RWPE1 (cell line): Measurements from ENCODE around the gene FGF3.

Experiments used
- CTCF ChIA-PET: fragments of 350-600 bp; sonication (Branson Sonifier 250); formaldehyde crosslinking; extraction: SDS; loops from one replicate; lab custom pipeline; 2021; lab: Yijun Ruan, JAX
- POLR2A ChIA-PET: fragments of 400-600 bp; formaldehyde crosslinking; extraction: SDS; loops from one replicate; lab custom pipeline; 2020; ENCODE audit warnings: antibody characterized with exemption; ENCODE audit not compliant: low non-redundant PET; lab: Yijun Ruan, JAX
- DNase-seq: peaks from one replicate; pipeline ENCODE4 v3.0.0; 2012; ENCODE audit warnings: low spot score
- H3K27ac ChIP-seq: fragments of 450-650 bp; 2 replicates; pipeline ENCODE4 v1.5.1; 2017
- CTCF ChIP-seq: fragments of 450-650 bp; conservative IDR thresholded peaks from 2 replicates; pipeline ENCODE4 v1.5.1; 2017; ENCODE audit warnings: low read depth, mild to moderate bottlenecking

The FGF3 gene

DNA sequence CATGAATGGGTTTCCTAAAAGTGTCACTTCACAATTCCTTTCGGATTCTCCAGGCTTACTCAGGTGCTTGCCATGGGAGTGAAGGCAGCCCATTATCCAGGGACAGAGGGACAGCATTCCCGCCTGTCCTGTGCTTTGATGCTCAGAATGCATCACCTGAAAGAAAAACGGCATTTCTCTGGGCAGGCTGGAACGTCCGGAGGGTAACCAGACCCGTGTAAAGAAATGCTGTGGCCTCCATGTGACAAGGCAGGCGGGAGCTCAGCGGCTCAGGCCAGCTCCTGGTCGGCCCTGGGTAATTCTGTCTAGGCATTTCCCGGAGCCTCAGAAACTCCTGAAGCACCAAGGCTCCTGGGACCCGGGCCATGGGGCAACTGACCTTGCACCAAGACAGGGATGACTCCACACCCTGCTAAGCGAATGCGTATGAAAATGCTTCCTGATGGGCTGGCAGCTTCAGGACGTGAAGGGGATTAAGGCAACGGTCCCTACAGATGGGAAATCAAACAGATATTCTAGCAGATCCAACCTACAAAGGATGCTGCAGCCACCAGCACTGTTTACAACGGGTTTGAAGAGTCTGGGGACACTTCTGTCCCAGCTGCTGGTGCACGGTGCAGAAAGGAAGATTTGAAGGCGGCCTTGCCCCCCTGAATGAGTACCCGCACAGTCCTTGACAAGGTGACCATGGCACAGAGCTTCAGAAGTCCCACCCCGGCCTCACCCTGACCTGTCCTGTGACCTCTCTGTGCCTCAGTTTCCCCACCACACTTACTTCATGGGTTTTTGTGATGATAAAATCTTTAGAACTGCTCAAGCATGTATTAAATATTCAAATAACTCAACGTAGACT lies 13.6 kb upstream of the FGF3 start:
- no peak overlapping the region for H3K27ac ChIP-seq
- no peak for TF ChIP-seq CTCF
- ChIA-PET CTCF (interaction anchor here (0.6 kb wide), 1 partner anchor 126 kb away, joined by 4 read pairs; no protein-coding TSS in a partner anchor), POLR2A (no interaction called here)
- DNase-seq: no peak

GRCh38 chr11:69831985-69832384 lies 12.8 kb upstream of the FGF3 start:
- no peak overlapping the region for H3K27ac ChIP-seq
- no peak for DNase-seq
- ChIA-PET CTCF (interaction anchor here (0.6 kb wide), 2 partner anchors 20 to 126 kb away, joined by 4 to 6 read pairs; no protein-coding TSS in a partner anchor), POLR2A (no interaction called here)
- no peak for TF ChIP-seq CTCF

DNA sequence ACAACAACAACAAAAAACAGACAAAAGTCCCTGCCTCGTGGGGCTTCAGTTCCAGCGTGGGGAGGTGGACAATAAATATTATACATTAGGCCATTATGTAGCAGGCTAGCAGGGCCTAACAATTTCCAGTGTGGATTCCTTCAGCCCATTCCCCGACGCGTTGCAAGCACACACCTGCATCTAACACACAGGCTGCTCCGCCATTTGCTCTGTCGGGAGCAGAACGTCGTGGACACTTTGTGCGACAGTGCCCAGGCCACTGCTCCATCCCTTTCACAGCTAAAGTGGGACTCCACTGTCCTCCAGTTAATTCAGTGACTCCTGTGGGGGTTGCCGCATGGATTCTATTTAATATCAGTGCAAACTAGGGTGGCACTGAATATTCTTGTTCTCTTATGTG lies 10.9 kb upstream of the FGF3 start:
- ChIA-PET POLR2A (no interaction called here), CTCF (no interaction called here)
- no peak for TF ChIP-seq CTCF
- DNase-seq: no peak
- no peak overlapping the region for H3K27ac ChIP-seq

DNA sequence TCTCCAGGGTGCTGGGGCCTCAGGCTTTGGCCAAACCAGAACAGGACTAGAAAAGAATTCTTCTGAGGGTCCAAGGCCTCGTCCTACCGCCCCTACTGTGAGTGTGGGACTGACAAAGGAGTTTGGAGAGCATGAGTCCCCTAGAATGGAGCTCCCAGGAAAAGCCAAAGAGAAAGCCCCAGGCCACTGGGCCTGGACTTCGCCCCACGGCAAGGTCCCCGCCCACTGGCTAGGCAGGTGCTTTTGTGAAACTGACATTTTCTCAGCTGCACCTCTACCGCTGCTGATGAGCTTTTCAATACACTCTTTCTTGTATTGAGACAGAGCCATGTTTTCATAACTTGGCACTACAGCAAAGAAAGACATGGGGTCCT lies 9.7 kb upstream of the FGF3 start:
- no peak for TF ChIP-seq CTCF
- ChIA-PET CTCF (no interaction called here), POLR2A (no interaction called here)
- no peak overlapping the region for H3K27ac ChIP-seq
- DNase-seq: no peak

- DNase-seq: no peak
- TF ChIP-seq CTCF: no peak
- ChIA-PET POLR2A (no interaction called here), CTCF (no interaction called here)
- H3K27ac ChIP-seq: no peak overlapping the region
Observed at GRCh38 chr11:69828276-69828970, 9.2 kb upstream of the FGF3 start.

DNA sequence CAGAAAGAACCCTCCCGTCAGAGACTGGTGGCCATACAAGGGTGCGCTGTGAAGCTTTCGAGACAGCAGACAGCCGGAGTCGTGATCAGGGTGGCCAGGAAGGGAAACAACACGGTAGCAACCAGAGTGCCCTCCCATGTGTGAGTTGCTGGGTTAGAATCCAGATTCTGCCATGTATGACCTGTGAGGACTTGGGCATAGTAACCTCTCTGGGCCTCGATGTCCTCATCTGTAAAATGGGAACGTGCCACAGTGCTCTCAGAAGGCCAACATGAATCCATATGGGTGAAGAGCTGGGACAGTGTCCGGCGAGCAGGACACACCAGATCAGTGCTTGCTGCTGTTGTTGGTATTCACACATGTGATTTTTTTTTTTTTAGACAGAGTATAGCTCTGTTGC lies 7.6 kb upstream of the FGF3 start:
- no peak overlapping the region for H3K27ac ChIP-seq
- CTCF ChIA-PET: no interaction called here
- no peak for DNase-seq
- POLR2A ChIA-PET: no interaction called here
- TF ChIP-seq CTCF: no peak
